ENCODE data around the gene MIOX.

The MIOX gene

DNA sequence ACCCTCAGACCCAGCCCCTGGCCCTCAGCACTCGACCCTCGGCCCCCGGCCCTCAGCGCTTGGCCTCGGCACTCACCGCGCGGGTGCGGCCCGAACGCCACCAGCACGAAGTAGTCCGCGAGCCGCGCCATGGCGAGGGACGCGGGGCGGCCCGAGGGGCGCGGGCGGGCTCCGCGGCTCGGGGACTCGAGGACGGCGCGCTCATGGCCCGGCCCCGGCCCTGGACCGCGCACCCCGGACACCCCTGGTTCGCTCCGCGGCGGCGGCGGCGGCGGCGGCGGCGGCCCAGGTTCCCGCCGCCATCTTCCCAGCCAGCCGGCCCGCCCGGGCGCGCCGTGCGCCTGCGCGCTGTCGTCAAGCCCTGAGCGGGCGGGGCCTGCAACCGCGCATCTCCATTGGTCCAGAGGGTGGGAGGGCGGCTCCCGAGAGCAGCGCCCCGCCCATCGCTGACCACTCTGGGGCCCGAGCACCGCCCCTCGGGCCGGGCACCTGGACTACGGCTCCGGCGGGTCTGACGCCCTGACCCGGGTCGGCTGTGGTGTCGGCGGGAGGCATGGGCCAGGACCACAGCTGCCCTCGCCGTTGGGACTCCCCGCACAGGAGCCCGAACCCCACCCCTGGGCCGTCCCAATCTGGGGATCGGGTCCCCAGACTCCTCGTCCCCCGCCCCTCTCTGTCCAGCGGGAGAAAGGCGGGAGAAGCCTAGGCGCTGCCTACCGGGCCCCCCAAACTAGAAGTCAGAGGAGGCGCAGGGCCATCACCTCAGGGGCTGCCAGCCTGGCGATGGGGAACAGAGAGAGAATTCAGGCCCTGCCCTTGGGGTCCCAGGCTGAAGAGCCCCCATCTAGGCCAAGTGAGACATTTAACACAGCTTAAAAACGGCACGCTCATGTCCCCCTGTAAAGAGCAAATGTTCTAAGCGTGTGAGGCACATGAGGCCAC is 11.7 kb upstream of the MIOX start, which contains the start of gene SBF1:
TSS of gene SBF1 (minus strand) at position 326 of the 942 bp plus-strand sequence. CDS start at position 131, 195 bp downstream.
- peak; percentile 92 for DNase-seq

DNA sequence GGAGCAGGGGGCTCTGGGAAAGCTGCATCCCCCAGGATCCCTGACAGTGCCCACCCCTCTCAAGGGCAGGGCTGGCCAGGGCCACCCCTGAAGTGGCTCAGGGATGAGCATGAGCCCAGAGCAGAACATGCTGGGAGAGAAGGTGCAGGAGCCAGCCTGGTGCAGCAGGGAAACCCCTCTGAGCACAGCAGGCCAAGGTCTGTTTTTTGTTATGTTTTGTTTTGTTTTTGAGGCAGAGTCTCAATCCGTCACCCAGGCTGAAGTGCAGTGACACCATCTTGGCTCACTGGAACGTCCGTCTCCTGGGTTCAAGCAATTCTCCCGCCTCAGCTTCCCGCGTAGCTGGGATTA is 11.0 kb upstream of the MIOX start:
- no peak for DNase-seq

DNA sequence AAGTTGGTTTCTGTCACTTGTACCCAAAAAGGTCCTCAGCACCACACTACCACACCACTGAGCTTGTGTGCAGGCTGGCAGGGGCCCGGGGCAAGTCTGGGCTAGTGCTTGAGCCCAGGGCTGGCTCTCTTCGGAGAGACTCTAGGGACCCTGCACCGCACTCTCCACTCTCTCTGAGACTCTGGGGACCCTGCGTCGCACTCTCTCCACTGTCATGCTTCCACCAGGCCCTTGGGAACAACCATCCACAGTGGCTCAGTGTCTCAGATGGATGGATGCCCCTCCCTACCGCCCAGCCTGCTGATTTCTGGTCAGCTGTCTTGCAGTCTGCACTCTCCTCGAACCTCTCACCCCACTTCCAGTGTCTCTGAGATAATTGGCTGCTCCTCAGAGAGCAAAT is 9.8 kb upstream of the MIOX start:
- DNase-seq, result no peak

DNA sequence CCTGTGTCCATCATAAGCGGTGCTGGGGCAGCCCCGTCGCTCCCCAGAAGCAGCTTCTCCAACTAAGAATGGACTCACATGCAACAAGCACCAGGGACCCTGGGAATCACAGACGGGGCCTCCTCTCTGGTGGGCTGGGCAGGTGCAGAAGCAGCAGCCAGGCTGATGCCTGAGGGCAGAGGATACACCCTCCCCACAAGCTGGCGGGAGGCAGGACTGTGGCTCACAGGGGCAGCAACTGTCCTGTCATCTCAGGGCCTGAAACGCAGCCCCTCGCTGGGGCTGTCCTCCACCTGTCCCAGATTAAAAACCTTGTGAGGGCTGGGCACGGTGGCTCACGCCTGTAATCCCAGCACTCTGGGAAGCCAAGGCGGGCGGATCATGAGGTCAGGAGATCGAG is 8.7 kb upstream of the MIOX start:
- no peak for DNase-seq

DNA sequence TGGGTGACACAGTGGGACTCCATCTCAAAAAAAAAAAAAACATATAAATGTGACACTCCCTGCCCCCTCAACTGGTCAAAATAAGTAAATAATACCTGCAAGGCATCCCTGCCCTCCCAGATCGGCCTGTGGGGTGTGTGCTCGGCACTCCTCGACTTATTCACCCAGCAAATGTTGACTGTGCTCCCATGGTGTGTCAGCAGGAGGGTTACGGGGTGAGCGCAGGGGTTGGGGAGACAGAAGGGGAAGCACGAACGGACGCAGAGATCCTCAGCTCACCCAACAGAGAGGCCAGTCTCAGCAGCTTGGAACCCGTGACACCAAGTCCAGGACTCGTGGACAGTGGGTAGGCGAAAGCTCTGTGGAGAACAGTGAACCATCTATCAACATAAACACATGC is 6.9 kb upstream of the MIOX start:
- DNase-seq, result no peak

DNA sequence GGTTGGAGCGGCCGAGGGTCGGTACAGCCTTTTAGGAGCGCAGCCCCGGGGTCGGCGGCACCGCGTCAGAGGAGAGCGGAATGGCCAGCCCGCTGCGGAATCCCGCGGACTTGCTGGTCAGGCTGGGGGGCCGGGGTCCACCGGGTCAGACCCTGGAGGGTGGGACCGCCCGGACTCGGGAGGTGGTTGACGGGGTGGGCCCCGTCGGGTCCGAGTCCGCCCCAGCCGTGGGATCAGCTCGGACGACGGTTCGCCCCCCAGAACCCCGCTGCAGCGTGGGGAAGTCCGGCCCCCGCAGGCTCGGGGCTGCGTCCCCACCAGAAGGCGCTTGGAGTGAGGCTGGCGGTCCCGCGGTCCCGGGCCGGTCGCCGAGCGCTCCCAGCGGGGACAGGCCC is 5.6 kb upstream of the MIOX start:
- no peak for DNase-seq

DNA sequence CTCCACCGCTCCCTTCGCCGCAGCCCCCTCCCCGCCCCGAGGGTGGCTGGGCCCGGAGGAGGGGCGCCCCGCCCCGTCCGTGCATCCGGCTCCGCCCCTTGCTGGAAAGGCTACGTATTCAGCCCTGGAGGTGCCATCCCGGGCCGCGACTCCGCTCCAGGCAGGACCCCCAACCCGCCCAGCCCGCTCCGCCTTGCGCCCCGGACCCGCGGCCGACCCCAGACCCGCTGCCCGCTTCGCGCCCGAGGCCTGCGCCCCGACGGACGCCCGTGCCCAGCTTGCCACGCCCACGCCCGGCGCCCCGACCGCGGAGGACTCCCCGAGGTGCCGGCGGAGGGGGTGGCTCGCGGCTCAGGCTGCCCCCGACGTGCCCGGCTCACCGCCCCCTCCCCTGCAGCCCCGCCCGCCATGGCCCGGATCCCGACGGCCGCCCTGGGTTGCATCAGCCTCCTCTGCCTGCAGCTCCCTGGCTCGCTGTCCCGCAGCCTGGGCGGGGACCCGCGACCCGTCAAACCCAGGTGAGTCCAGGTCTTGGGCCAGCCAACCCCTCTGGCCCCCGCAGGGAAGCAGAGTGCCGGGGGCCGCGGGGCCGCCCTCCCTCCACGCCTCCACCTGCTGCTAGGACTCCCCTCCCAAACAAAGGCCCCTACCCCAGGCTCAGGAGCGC is 5.1 kb upstream of the MIOX start, which contains the start of gene ADM2:
TSS of gene ADM2 (plus strand) at position 104 of the 667 bp plus-strand sequence. CDS start at position 409, 305 bp downstream.
- DNase-seq, result no peak

DNA sequence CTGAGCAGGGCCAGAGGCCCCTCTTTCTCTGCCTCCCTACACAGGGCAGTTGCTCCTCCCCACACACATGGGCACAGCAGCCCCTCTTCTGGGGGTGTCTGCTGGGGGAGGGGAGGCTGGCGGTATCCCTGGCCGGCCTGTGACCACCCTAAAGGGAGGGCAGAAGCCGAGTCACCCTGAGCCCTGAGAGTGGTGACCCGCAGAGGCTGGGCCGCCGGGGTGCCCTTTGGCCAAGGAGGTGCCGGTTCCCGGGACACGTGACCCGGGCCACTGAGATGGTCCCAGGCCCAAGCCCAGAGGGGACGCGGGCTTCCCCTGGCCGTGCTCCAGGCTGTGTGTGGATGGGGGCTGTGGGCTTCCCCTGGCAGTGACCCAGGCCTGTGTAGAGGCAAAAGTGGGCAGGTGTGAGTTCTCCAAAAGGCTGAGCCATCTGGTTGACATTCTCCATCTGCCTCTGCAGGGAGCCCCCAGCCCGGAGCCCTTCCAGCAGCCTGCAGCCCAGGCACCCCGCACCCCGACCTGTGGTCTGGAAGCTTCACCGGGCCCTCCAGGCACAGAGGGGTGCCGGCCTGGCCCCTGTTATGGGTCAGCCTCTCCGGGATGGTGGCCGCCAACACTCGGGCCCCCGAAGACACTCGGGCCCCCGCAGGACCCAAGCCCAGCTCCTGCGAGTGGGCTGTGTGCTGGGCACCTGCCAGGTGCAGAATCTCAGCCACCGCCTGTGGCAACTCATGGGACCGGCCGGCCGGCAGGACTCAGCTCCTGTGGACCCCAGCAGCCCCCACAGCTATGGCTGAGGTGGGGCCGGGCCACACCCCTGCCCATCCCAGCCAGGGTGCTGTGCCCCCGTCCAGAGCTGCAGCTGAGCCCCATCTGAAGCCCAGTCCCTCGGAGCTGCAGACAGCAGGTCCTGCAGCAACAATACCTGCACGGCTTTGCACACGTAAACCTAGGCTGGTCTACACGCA is 4.3 kb upstream of the MIOX start:
- DNase-seq, result no peak

DNA sequence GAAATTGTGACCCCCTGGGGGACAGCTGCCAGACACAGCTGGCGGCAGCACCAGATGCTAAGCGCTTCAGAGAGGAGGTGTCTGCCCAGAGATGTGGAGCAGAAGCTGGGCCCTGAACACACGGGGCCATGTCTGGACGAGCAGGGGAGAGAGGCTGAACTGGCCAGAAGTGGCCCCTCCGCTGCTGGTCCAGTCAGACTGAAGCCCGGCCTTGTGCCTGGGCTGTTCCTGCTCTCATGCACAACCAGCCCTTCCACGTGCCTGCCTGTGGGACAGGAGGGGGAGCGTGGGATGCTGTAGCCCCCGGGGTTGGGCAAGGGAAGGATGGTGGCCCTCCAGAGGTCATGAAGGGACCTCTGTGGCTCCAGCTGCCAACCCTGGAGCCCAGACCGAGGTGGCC is 3.6 kb upstream of the MIOX start:
- DNase-seq, result no peak

DNA sequence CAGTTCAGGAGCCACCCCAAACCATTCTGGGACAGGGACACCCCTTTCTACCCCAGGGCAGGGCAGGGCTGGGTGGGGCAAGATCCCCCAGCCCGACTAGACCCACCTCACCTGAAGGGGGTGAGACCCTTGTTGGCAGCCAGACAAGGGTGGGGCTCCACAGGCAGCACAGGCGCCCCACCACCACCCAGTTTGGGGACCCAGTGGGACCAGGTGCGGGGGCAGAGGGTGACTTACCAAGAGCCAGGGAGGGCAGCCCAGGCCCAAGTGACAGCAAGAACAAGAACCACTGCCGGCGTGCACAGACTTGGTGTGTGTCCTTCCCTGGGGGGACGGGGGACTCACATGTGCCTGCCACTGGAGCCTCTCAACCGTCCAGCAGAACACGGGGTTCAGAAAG is 3.1 kb upstream of the MIOX start:
- DNase-seq, result no peak

DNA sequence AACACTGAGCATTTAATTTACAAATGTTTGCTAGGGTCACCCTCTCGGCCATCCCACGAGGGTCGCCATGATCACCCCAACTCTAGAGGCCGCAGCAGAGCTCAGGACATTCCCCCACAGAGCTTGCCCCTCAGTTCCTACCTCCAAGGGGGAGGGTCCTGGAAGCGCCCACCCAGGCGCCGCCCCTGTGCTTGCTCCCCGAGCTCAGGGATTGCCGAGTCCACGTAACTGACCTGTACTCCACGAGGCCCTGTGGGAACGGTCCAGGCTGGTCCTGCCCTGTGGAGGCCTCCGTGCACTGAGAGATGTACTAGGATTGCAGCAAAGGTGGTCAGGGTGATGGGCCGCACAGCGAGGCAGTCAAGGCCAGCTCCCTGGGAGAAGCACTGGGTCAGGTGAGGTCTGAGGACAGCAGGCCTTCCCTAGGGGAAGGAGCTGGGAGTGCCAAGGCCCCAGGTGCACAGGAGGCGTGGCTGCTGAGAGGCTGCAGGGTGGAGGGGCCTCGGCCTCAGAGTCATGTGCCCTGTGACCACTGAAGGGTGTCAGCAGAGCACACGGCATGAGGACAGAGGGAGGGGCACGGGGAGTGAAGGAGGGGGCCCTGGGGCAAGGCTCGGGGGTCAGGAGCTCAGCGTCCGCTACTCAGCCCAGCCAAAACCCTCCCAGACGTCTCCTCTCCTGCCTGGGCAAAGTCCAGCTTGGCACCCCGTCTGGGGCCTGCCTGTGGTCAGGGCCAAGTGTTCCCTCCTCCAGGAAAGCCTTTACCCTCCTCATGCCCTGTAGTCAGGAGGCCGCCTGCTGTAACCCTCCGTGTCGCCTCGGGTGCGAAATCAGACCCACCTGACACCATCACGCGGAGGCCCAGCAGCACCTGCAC is 2.4 kb upstream of the MIOX start:
- no peak for DNase-seq

DNA sequence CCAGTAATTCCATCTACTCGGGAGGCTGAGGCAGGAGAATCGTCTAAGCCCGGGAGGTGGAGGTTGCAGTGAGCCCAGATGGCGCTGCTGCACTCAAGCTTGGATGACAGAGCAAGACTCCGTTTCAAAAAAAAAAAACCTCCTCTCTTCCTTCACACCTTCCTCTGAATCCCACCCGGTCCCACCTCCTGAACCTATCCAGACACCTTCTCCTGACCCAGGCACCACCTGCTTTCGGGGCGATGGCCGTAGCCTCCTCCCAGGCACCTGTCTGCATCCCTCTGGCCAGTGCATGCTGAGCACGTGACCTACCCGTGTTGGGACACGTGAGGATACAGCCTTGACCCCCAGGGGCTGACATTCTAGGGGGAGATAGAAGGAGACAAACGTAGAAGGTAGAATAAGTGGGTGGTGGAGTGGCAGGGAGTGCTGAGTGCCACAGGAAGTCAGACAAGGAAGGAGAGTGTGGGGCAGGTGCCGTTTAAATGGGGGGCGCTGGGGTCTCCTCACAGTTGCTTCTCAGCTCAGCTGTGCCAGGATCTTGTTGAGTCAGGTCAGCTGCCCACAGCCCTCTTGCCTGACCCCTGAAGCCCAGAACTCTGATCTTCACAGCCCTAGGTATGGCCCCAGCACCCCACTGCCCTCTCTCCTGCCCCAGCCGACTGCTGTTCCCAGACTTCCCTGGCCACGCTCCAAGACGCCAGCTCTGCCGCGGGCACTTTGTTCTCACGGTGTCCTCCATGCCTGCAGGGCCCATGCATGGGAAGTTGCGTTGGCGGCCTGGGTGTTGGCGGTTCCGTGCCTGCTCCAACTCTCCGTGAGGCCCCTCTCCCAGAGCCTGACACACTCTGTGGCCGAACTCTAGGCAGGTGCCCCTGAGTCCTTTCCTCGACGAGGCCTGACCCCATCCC is 1.2 kb upstream of the MIOX start:
- DNase-seq, result no peak

DNA sequence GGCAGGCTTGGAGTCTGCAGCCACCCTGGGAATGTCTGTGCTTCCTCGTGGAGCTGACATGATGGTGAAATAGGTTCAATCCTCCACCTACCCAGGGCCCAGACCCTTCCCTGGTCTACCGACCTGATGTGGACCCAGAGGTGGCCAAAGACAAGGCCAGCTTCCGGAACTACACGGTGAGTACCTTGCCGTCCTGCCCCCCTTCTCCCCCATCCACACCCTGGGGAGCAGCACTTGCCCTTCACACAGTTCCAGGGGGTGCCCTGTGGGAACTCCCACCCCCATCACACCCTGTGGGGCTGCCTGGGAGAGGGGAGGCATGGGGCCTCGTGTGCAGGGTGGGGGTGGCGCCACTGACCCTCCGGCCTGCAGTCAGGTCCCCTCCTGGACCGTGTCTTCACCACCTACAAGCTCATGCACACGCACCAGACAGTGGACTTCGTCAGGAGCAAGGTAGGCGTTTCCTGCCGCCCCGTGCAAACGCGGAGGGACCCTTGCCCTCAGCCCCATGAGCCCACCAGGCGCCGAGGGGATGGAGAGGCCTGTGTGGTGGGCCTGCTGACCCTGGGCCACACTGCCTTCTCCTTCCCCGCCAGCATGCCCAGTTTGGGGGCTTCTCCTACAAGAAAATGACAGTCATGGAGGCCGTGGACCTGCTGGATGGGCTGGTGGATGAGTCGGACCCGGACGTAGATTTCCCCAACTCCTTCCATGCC is 789 bp downstream of the MIOX start:
- no peak for DNase-seq

DNA sequence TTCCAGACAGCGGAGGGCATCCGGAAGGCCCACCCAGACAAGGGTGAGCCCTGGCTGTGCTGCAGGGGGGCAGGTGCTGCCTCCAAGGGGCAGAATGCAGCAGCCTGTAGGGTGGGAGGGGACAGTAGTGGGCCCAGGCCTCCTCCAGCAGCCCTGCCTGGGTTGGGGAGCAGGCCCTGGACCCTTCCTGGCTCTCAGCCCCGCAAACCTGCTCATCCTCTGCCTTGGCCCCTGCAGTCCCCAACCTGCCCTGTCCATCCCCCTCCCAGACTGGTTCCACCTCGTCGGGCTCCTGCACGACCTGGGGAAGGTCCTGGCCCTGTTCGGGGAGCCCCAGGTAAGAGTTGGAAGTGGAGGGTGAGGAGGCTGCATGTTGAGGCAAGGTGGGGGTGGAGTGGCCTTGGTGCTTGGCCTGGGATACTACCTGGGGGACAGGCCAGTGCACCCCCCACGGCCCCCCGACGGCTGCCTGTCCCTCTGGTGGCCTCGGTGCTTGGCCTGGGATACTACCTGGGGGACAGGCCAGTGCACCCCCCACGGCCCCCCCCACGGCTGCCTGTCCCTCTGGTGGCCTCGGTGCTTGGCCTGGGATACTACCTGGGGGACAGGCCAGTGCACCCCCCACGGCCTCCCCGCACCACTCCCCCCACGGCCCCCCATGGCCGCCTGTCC is 1.5 kb downstream of the MIOX start:
- DNase-seq, result no peak

DNA sequence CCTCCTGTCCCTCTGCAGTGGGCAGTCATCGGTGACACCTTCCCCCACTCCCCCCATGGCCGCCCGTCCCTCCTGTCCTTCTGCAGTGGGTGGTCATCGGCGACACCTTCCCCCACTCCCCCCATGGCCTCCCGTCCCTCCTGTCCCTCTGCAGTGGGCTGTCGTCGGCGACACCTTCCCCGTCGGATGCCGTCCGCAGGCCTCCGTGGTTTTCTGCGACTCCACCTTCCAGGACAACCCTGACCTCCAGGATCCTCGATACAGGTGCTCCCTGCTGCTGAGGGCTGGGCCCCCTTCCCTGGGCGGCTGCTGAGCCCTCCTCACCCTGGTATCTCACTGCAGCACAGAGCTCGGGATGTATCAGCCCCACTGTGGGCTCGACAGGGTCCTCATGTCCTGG is 2.2 kb downstream of the MIOX start:
- DNase-seq, result no peak

DNA sequence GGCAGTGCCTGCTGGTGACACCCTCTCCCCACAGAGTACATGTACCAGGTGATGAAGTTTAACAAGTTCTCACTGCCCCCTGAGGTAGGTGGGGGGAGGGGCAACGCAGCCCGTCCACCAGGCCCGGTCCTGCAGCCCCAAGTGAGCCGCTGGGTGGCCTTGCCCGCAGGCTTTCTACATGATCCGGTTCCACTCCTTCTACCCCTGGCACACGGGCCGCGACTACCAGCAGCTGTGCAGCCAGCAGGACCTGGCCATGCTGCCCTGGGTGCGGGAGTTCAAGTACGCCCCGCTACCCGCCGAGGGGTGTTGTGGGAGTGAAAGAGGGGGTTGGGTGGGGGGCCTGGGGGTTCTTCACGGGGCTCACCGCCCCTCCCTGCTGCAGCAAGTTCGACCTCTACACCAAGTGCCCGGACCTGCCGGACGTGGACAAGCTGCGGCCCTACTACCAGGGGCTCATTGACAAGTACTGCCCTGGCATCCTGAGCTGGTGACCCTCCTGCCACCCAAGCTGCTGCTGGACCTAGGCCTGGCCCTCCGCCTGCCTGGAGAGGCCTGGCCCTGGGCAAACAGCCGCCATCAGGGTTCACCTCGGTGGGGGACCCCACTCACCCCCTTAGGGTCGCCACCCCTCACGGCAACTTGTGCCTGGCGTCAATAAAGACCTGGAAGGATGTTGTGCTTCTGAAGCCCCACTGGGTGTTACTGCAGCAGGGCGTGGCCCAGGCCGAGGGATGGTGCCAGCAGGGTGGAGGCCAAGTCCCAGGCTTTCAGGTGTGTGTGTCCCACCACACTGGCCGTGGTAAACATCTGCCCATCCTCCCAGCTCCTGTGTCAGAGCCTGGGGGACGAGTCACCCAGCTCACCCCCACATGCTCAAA is 2.9 kb downstream of the MIOX start:
- DNase-seq, result no peak

DNA sequence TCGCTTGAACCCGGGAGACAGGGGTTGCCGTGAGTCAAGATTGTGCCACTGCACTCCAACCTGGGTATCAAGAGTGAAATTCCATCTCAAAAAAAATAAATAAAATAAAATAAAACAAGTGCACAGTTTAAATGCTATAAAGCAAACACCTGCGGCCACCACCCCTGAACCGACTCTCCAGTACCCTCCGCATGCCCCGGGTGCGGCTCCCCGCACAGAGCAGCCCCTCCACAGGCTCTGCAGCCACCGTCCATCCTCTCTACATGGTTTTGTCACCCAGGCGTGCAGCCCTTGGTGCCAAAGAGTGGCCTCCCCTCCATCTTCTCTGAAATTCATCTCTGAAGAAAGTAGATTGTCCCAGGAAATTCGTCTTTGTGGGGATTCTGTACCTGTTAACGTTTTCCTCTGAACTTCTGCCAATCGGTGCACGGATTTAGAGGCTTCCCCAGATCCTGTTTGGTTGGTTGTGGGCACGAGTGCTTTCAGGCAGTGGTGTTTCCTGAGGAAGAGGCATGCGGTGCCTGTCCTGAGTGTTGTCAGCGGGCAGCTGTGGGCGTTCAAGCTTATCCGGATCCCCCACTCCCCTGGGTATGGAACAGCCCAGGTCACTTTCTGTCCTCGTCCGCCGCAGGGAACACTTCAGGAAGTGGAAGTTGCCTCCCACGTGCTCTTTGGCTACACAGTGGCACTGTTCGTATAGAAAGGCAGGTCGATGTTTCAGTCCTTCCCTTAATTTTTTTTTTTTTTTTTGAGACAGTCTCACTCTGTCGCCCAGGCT is 4.1 kb downstream of the MIOX start:
- DNase-seq, result peak; percentile 74

DNA sequence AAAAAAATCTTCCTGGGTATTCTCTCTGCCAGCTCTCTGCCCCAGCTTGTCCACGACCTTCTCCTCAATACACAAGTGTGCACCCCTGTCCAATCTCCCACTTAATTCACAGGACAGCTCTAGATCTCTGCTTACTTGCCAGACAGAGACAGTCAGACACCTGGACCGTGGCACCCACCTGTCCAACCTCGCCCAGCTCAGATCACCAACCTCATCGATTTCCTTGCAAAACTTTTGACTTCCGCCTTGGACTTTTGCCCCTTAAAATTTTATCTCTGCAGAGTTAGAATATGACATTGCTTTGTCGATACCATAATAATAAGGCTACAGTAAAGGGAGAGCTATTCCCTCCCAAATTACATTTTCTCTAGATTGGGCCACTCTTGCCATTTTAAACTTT is 10.4 kb downstream of the MIOX start:
- DNase-seq, result no peak
